Suprapubic skin (tissue), 3 donors: ENCODE results near the gene GRID1.

ENCODE experiments used
- POLR2A ChIP-seq, 2 donors: fragments of 450-650 bp; IDR thresholded peaks; one replicate each; pipeline ENCODE4 v1.6.1; 2017; ENCODE audit warnings: antibody characterized with exemption in 2 of 2, mild to moderate bottlenecking in 2 of 2, moderate library complexity in 2 of 2
- TF ChIP-seq, protein P1 (sequence below), 2 donors: fragments of 200-600 bp in 1 of 2; fragments of 450-650 bp in 1 of 2; sonication (generic) in 1 of 2; IDR thresholded peaks; one replicate each; pipeline ENCODE4 v1.5.1; 2016 to 2019; ENCODE audit warnings: antibody characterized with exemption in 2 of 2, mild to moderate bottlenecking in 1 of 2, moderate library complexity in 1 of 2

DNA sequence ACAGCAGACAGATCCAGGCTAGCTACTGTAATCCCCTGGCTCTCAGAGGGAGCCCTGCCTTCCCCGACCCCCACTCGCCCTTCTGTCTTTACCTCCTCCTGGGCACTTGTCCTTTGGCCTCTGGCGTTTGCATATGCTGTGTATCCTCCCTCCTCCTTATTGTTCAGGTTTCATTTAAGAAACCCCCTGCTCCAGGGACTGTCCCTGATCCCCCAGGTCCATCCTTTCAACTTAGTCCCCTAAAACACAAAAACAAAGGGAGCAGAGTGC lies 25.7 kb downstream of the GRID1 start:
- TF ChIP-seq, protein P1, sequence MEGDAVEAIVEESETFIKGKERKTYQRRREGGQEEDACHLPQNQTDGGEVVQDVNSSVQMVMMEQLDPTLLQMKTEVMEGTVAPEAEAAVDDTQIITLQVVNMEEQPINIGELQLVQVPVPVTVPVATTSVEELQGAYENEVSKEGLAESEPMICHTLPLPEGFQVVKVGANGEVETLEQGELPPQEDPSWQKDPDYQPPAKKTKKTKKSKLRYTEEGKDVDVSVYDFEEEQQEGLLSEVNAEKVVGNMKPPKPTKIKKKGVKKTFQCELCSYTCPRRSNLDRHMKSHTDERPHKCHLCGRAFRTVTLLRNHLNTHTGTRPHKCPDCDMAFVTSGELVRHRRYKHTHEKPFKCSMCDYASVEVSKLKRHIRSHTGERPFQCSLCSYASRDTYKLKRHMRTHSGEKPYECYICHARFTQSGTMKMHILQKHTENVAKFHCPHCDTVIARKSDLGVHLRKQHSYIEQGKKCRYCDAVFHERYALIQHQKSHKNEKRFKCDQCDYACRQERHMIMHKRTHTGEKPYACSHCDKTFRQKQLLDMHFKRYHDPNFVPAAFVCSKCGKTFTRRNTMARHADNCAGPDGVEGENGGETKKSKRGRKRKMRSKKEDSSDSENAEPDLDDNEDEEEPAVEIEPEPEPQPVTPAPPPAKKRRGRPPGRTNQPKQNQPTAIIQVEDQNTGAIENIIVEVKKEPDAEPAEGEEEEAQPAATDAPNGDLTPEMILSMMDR (IDR thresholded peaks at IDR 0.05): no peak
- TF ChIP-seq POLR2A (IDR thresholded peaks at IDR 0.05): no peak
